GM18868 (cell line): ENCODE measurements around the gene NFASC.

Experiments
- ATAC-seq: cut with Tn5 transposase; IDR thresholded peaks from one replicate; pipeline ENCODE4 v1.9.1; 2021; ENCODE audit warnings: mild to moderate bottlenecking, moderate library complexity; ENCODE audit not compliant: unreplicated experiment

Gene NFASC

DNA sequence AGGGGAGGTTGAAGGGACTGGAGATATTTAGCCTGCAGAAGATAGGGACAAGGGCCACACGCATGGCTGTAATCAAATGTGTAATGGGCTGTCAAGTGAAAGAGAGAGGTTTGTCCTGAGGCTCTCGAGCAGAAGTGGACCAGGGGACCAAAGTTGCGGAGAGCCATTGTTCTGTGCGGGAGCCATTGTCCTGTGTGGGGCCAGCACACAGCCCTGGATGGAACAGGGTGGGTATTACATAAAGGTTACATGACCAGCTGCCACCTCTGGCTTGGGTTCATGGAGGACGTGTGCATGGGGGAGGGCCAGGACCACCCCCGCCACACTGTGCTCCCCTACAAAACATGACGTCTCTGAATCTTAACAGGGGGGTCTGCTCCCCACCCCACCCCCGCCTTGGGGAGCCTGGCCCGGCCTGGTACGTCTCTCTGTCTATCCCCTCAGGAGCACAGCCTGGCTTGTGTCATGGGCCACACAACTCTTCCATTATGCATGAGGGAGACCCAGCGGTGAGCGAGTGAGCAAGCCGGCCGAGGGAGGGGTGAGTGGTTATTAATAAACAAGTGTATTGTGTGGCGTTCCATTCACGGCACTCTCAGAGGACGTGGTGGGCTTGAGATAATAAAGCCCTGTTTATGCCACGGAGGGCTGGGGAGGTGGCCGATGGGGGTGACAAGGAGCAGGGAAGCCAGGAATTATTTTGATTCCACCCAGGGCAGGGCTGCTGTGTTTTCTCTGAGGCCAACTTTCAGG lies at the start of gene NFASC:
NFASC (plus strand) TSS at position 703 of the 753 bp plus-strand sequence. CDS start 73,454 bp downstream, outside the sequence.
- ATAC-seq, result no peak

DNA sequence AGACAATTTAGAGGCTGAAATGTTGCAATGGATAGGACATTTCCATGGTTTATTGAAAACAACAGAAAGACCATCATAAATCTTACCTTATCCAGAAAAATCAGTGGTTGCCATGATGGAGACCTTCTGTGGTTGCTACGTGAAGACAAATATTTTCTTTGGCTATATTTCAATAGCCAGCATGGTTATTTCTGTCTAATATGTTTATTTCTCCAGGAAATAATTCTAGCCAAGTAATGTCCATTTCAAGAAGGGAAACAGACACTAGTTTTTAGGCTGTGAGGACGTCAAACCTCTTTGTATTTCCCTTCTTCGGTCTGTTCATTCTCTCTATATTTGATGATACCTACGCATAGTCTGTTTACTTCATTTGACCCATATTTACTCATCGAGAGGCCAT lies 49.2 kb upstream of the NFASC start:
- ATAC-seq, result no peak

GRCh38 chr1:204821924-204822323 lies 48.7 kb upstream of the NFASC start:
- no peak for ATAC-seq

DNA sequence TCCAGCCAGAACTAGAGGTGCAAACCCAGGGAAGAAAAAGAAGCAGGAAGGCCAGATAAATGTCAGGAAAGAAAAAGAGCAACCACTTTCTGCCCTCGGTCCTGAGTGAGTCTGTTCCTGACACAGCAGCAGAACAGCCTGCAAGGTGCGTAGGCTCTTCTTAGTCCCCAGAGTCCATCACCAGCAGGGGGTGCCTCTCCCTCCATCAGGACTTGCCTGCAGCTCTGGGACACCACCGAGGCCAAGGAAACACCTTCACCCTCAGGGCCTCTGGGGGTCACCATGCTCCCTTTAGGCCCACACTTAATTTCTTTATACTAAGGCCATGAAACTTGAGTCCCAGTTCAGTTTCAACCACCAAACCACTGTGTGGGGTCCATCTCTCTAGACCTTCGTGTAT lies 43.7 kb upstream of the NFASC start:
- ATAC-seq, result no peak

DNA sequence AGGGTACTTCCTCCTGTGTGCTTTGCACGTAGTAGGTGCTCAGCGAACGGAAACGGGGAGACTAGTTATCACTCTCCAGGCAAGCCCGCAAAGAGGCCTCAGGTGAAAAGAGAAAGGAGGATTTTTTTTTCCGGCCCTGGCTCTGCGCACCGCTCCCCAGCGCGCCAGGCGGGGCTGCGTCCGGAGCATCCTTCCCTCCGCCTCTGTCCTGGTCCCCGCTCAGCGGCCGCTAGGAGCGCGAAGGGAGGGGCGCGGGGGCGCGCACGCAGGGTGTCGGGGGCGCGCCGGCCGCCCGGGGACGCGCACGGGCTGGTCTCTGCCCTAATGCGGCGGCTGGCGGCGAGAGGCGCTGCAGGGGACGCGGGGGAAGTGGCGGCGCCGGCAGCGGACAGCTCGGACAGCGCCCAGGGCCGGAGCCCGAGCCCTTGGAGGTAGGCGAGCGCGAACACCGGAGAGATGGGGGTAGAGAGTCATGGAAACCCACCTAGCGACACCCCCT lies 42.3 kb upstream of the NFASC start:
- no peak for ATAC-seq

GRCh38 chr1:204829133-204829825 lies 41.4 kb upstream of the NFASC start:
- no peak for ATAC-seq

GRCh38 chr1:204830747-204831146 lies 39.9 kb upstream of the NFASC start:
- ATAC-seq, result no peak

GRCh38 chr1:204831186-204831585 lies 39.5 kb upstream of the NFASC start:
- ATAC-seq, result no peak

DNA sequence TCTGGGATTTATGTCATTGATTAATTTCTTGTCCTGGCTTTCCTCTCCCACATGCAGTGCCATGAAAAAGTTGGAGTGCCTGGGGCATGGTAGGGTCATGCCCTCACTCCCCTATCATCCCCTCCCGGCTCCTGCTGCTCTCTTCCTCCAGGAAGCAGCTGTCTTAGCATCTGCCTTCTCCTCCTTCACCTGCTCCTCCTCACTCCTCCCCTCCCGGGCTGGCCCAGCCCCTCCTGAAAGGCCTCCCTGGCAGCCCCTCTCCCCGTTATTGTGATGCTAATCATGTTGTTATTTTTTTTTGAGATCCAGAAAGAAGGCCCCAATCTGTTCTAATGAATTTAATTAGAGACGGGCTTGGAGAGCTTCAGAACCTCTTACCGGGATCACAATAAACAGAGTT lies 36.3 kb upstream of the NFASC start:
- no peak for ATAC-seq

- no peak for ATAC-seq
Measured at GRCh38 chr1:204834752-204835151, 35.9 kb upstream of the NFASC start.

GRCh38 chr1:204835737-204836136 lies 34.9 kb upstream of the NFASC start:
- no peak for ATAC-seq

GRCh38 chr1:204836856-204837255 lies 33.8 kb upstream of the NFASC start:
- no peak for ATAC-seq

GRCh38 chr1:204837440-204838084 lies 33.1 kb upstream of the NFASC start:
- ATAC-seq, result no peak

GRCh38 chr1:204841316-204841715 lies 29.3 kb upstream of the NFASC start:
- ATAC-seq, result no peak

- no peak for ATAC-seq
Measured at GRCh38 chr1:204841798-204842197, 28.9 kb upstream of the NFASC start.

DNA sequence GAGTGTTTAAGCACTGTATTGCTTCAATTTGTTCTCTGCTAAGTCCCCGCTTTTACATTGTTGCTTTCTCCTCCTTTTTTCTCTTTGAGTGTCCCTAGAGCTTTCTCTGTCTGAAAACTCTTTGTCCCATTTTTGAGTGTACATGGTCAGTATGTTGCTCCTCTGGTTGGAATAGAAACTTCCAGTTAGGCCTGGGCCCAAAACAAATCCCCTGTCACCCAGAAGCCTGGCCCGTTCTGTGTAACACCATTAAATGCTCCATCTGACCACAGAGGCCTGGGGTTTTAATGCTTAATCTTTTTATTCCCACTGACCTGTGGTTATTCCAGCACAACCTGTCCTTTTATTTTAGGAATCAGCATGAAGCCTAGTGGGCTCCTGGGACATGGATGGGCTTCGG lies 28.3 kb upstream of the NFASC start:
- no peak for ATAC-seq

- ATAC-seq, result no peak
Measured at GRCh38 chr1:204842892-204843291, 27.8 kb upstream of the NFASC start.

DNA sequence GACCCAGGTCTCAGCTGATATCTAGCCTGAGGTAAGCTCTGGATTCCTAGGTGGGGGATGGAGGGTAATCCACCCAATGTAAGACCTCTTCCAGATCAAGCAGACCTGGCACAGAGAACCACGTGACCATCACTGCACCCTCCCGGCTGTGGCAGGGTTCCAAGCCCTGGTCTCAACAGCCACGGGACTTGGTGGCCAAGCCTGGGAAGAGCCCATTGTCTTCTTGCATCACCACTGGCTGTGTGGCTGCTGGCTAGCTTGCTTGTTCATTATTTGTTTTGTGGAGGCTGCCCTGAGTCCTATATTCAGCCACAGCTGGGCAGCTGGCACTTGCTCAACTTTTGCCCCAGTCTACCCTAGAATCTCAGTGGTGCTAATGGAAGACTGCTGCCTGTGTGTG lies 24.1 kb upstream of the NFASC start:
- ATAC-seq, result no peak

GRCh38 chr1:204848579-204848978 lies 22.1 kb upstream of the NFASC start:
- ATAC-seq, result no peak

GRCh38 chr1:204852854-204853253 lies 17.8 kb upstream of the NFASC start:
- ATAC-seq, result no peak

- ATAC-seq, result no peak
Measured at GRCh38 chr1:204853436-204853835, 17.2 kb upstream of the NFASC start.

DNA sequence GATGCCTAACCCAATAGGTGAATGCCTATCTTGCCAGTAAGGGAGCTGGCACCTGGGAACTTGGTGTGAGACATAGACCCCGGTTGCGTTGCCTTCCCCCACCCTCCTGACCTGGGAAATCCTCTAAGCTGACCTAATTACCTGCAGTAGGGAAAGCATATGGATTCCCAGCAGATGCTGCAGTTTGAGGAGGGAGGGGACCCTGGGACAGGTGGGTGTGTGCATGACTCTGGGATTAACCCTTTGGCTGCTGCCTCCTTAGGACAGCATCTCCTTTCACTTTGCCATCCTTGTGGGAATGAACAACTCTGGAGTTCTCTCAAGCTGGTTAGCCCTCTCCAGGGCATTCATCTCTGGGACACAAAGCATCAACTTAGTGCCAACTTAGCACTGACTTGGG lies 16.4 kb upstream of the NFASC start:
- ATAC-seq, result no peak
